PC-3 (cell line): Measurements from ENCODE around the gene TPRKB. TPM values are rescaled to one million over a fixed set of nuclear protein-coding genes. Genes with fewer than 3 reads are reported as not detected.
"Not testable (repeated sequence)": the region's sequence is repeated elsewhere in the genome, so short reads cannot be mapped to it uniquely, and the experiment has no call there.

Experiments
- ATAC-seq: fragments of 200-7000 bp; cut with Tn5 transposase; 2 replicates; pipeline ENCODE4 v1.9.1; 2020; ENCODE audit warnings: mild to moderate bottlenecking, moderate library complexity
- BruUV-seq: library from RNA; stranded (reverse); fragments of 400-500 nt; replicated peaks from 2 replicates; lab custom pipeline; 2021; lab: Mats Ljungman, UMichigan
- CTCF ChIA-PET: fragments of 300-600 bp; sonication (Branson Sonifier 250); formaldehyde crosslinking; loops from one replicate; lab custom pipeline; 2022; ENCODE audit warnings: antibody characterized with exemption; lab: Charles Lee
- POLR2A ChIA-PET: fragments of 300-600 bp; sonication (Branson Sonifier 250); formaldehyde crosslinking; loops from one replicate; lab custom pipeline; 2022; ENCODE audit warnings: antibody characterized with exemption; ENCODE audit not compliant: unreplicated experiment; lab: Charles Lee
- DNase-seq: peaks from one replicate; pipeline ENCODE4 v3.0.0-alpha.2; 2015
- H2AFZ ChIP-seq: fragments of 300-600 bp; sonication (generic); 2 replicates; pipeline ENCODE4 v1.6.0; 2016; ENCODE audit warnings: antibody characterized with exemption, low read length
- H3F3A ChIP-seq: fragments of 300-600 bp; sonication (generic); one replicate; pipeline ENCODE4 v1.6.0; 2017; ENCODE audit warnings: antibody characterized with exemption, low read length, control low read depth, mild to moderate bottlenecking; ENCODE audit not compliant: unreplicated experiment
- H3K27ac ChIP-seq: fragments of 300-600 bp; sonication (generic); 2 replicates; pipeline ENCODE4 v1.5.1; 2016; ENCODE audit warnings: mild to moderate bottlenecking, low read length
- H3K27me3 ChIP-seq: fragments of 300-600 bp; sonication (generic); 2 replicates; pipeline ENCODE4 v1.6.1; 2016; ENCODE audit warnings: low read length, mixed read lengths
- H3K36me3 ChIP-seq: fragments of 300-600 bp; sonication (generic); 2 replicates; pipeline ENCODE4 v1.6.1; 2016; ENCODE audit warnings: low read depth, mixed run types, low read length, mixed read lengths
- H3K4me1 ChIP-seq: fragments of 300-600 bp; sonication (generic); 2 replicates; pipeline ENCODE4 v1.5.1; 2016; ENCODE audit warnings: low read length; ENCODE audit not compliant: insufficient read depth
- H3K4me2 ChIP-seq: fragments of 300-600 bp; sonication (generic); 2 replicates; pipeline ENCODE4 v1.6.0; 2016; ENCODE audit warnings: low read length
- H3K4me3 ChIP-seq: fragments of 300-600 bp; sonication (generic); 2 replicates; pipeline ENCODE4 v1.5.1; 2016; ENCODE audit warnings: mild to moderate bottlenecking, low read length, mixed read lengths
- H3K79me2 ChIP-seq: fragments of 300-600 bp; sonication (generic); 2 replicates; pipeline ENCODE4 v1.6.1; 2017; ENCODE audit warnings: low read length, mixed read lengths
- H3K9ac ChIP-seq: fragments of 300-600 bp; sonication (generic); 2 replicates; pipeline ENCODE4 v1.6.0; 2016; ENCODE audit warnings: mild to moderate bottlenecking, low read length
- H3K9me2 ChIP-seq: fragments of 300-600 bp; sonication (generic); replicated peaks from 2 replicates; pipeline ENCODE4 v1.6.1; 2016; ENCODE audit warnings: mixed run types, low read length, mixed read lengths
- H3K9me3 ChIP-seq: fragments of 300-600 bp; sonication (generic); 2 replicates; pipeline ENCODE4 v1.6.1; 2016; ENCODE audit warnings: low read length, mixed read lengths
- H4K20me1 ChIP-seq: fragments of 300-600 bp; sonication (generic); 2 replicates; pipeline ENCODE4 v1.6.1; 2016; ENCODE audit warnings: low read length, mixed read lengths
- CTCF ChIP-seq: fragments of 300-600 bp; sonication (generic); conservative IDR thresholded peaks from 2 replicates; pipeline ENCODE4 v1.5.1; 2017; ENCODE audit warnings: antibody characterized with exemption, low read depth, mild to moderate bottlenecking, low read length
- EZH2 ChIP-seq: fragments of 300-600 bp; sonication (generic); IDR thresholded peaks from one replicate; pipeline ENCODE4 v1.6.1; 2017; ENCODE audit warnings: antibody characterized with exemption, mild to moderate bottlenecking, low read length; ENCODE audit not compliant: unreplicated experiment
- EZH2phosphoT487 ChIP-seq: fragments of 300-600 bp; sonication (generic); IDR thresholded peaks from 2 replicates; pipeline ENCODE4 v1.6.1; 2018; ENCODE audit warnings: mild to moderate bottlenecking, antibody characterized with exemption, low read length, borderline replicate concordance
- intact Hi-C: fragments of 100-400 bp; cut with micrococcal nuclease; formaldehyde crosslinking; loops from 2 replicates; pipeline ENCODE4 v1.9.0; 2023
- total RNA-seq: library from RNA; depleted of rRNA; stranded (reverse); fragments of >200 nt; gene quantifications from 2 replicates; pipeline ENCODE4 v1.2.3, GENCODE V29; 2014

Gene TPRKB
- total RNA-seq, 1 experiment from 2014 or later: 51.4 TPM

GRCh38 chr2:73728711-73729110 is 8.4 kb downstream of the TPRKB start:
- Histone ChIP-seq H2AFZ (no peak overlapping the region), H3K9ac (no peak overlapping the region), H3K36me3 (peaks cover 46% of the 10 kb centered on the region), H3K4me2 (no peak overlapping the region), H3K9me3 (no peaks in the 10 kb centered on the region), H3F3A (no peaks in the 10 kb centered on the region), H3K27ac (no peak overlapping the region), H4K20me1 (no peaks in the 10 kb centered on the region), H3K4me1 (no peaks in the 10 kb centered on the region), H3K79me2 (no peaks in the 10 kb centered on the region), H3K4me3 (no peak overlapping the region), H3K27me3 (no peaks in the 10 kb centered on the region), H3K9me2 (no peaks in the 10 kb centered on the region)
- CTCF ChIA-PET: no interaction called here
- intact Hi-C loops: no loop called here
- BruUV-seq: no TSS peak
- DNase-seq (no peak), ATAC-seq (no peak)
- POLR2A ChIA-PET: no interaction called here
- TF ChIP-seq CTCF (no peak), EZH2 (no peak), EZH2phosphoT487 (no peak)

- no peak overlapping the region for H3K4me3 ChIP-seq
- no peaks in the 10 kb centered on the region for H3K79me2 ChIP-seq
- no peaks in the 10 kb centered on the region for H3K4me1 ChIP-seq
- no peak overlapping the region for H3K27ac ChIP-seq
- ChIA-PET CTCF (no interaction called here), POLR2A (no interaction called here)
- no peak overlapping the region for H3K9ac ChIP-seq
- no peaks in the 10 kb centered on the region for H3K27me3 ChIP-seq
- no peak for TF ChIP-seq EZH2phosphoT487
- no peak for TF ChIP-seq CTCF
- no peak for TF ChIP-seq EZH2
- no TSS peak for BruUV-seq
- H3F3A ChIP-seq: no peaks in the 10 kb centered on the region
- no peak overlapping the region for H2AFZ ChIP-seq
- H3K4me2 ChIP-seq: no peak overlapping the region
- ATAC-seq (no peak), DNase-seq (no peak)
- H3K9me2 ChIP-seq: no peaks in the 10 kb centered on the region
- H3K36me3 ChIP-seq: peaks cover 42% of the 10 kb centered on the region
- H4K20me1 ChIP-seq: no peaks in the 10 kb centered on the region
- intact Hi-C loops: no loop called here
- no peaks in the 10 kb centered on the region for H3K9me3 ChIP-seq
Observed at GRCh38 chr2:73728043-73728442, 9.1 kb downstream of the TPRKB start.

- POLR2A ChIA-PET, H4K20me1 ChIP-seq, H3K9me2 ChIP-seq, H3K27ac ChIP-seq, BruUV-seq, H3K4me1 ChIP-seq, H3K27me3 ChIP-seq, H3K79me2 ChIP-seq, intact Hi-C loops, H2AFZ ChIP-seq, H3K9me3 ChIP-seq, DNase-seq, H3F3A ChIP-seq, ATAC-seq, H3K4me2 ChIP-seq, H3K4me3 ChIP-seq, H3K9ac ChIP-seq, CTCF ChIA-PET: not testable (repeated sequence)
- H3K36me3 ChIP-seq: peaks cover 33% of the 10 kb centered on the region
Observed at GRCh38 chr2:73726657-73727056, 10.5 kb downstream of the TPRKB start.
